Activated CD4-positive, CD25-positive, alpha-beta regulatory T cell treated with anti-CD3 and anti-CD28 coated beads, Interleukin-2, amount 50 U/mL, for 24 hours (primary cell): Measurements from ENCODE around the gene JPT2.

Experiments
- ATAC-seq, 2 donors: fragments of 150-1000 bp; cut with Tn5 transposase; one replicate each; pipeline ENCODE4 v1.10.0; 2021; ENCODE audit warnings: mild to moderate bottlenecking in 1 of 2, moderate library complexity in 1 of 2

The JPT2 gene

GRCh38 chr16:1653023-1653422 lies 25.1 kb upstream of the JPT2 start:
- no peak for ATAC-seq

GRCh38 chr16:1654505-1655268 lies 23.4 kb upstream of the JPT2 start:
- no peak for ATAC-seq

- ATAC-seq: no peak
Measured at GRCh38 chr16:1655269-1655807, 22.7 kb upstream of the JPT2 start.

- ATAC-seq: no peak
Measured at GRCh38 chr16:1655909-1656807, 21.9 kb upstream of the JPT2 start.

- no peak for ATAC-seq
Measured at GRCh38 chr16:1656808-1657617, 21.1 kb upstream of the JPT2 start.

GRCh38 chr16:1657841-1658240 lies 20.2 kb upstream of the JPT2 start:
- ATAC-seq: no peak

GRCh38 chr16:1659031-1659430 lies 19.0 kb upstream of the JPT2 start:
- no peak for ATAC-seq

- ATAC-seq: no peak
Measured at GRCh38 chr16:1661826-1662225, 16.3 kb upstream of the JPT2 start.

- no peak for ATAC-seq
Measured at GRCh38 chr16:1662543-1662942, 15.5 kb upstream of the JPT2 start.

- no peak for ATAC-seq
Measured at GRCh38 chr16:1665829-1666228, 12.2 kb upstream of the JPT2 start.

GRCh38 chr16:1666316-1666715 lies 11.8 kb upstream of the JPT2 start:
- no peak for ATAC-seq

GRCh38 chr16:1667271-1667670 lies 10.8 kb upstream of the JPT2 start:
- ATAC-seq: no peak

- ATAC-seq: no peak
Measured at GRCh38 chr16:1667916-1668315, 10.2 kb upstream of the JPT2 start.

- ATAC-seq: no peak
Measured at GRCh38 chr16:1668612-1669319, 9.3 kb upstream of the JPT2 start.

- no peak for ATAC-seq
Measured at GRCh38 chr16:1669698-1670097, 8.4 kb upstream of the JPT2 start.

GRCh38 chr16:1670371-1670770 lies 7.7 kb upstream of the JPT2 start:
- ATAC-seq: no peak

- no peak for ATAC-seq
Measured at GRCh38 chr16:1670866-1671265, 7.2 kb upstream of the JPT2 start.

- no peak for ATAC-seq
Measured at GRCh38 chr16:1673424-1674151, 4.5 kb upstream of the JPT2 start.

- ATAC-seq: no peak
Measured at GRCh38 chr16:1674306-1674705, 3.8 kb upstream of the JPT2 start.

GRCh38 chr16:1674751-1675664 lies 3.1 kb upstream of the JPT2 start:
- ATAC-seq: no peak
